HG03108 (cell line): ENCODE data around the gene FGGY.
A peak's percentile ranks its signal among the peaks of the same experiment; 100 is the strongest.
"Not testable (repeated sequence)": the region's sequence is repeated elsewhere in the genome, so short reads cannot be mapped to it uniquely, and the experiment has no call there.

Experiments
- ATAC-seq: cut with Tn5 transposase; IDR thresholded peaks from one replicate; pipeline ENCODE4 v1.9.1; 2021; ENCODE audit warnings: moderate library complexity; ENCODE audit not compliant: unreplicated experiment

Gene FGGY

GRCh38 chr1:59564192-59564891 is 267.4 kb downstream of the FGGY start:
- ATAC-seq: no peak

DNA sequence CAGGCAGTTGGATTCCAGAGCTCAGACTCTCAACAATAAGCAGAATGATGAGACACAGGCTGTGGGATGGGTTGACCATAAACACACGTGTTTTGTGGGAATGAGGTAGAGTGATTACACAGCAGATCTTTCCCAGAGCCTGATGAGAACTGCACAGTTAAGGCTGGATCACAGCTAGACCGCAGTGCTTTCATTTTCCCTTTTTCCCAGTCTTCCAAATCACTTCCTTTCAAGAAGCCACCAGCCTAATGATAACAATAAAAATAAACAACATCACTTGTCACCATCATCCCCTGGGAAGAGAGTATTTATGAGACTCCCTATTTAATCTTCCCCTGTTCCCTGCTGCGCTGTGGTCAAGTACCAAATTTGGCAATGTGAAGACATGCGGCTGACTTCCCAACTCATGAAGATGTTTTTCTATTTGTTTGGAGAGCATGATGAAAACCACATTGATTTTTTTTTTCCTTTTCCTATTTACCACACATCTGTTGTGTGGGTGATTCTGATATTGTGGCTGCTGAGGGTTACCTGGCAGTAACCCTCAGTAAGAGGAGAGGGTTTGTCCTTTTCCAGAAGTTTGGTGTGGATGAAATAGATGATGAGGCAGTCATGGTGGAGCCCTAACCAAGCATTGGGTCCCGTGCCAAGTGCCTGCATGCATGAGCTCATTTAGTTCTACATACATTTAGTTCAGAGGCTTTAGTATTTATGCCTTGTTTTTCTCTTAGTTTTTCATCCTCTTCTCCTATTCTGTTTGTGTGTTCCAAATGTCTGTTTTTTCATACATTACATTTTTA is 268.9 kb downstream of the FGGY start:
- ATAC-seq: no peak

DNA sequence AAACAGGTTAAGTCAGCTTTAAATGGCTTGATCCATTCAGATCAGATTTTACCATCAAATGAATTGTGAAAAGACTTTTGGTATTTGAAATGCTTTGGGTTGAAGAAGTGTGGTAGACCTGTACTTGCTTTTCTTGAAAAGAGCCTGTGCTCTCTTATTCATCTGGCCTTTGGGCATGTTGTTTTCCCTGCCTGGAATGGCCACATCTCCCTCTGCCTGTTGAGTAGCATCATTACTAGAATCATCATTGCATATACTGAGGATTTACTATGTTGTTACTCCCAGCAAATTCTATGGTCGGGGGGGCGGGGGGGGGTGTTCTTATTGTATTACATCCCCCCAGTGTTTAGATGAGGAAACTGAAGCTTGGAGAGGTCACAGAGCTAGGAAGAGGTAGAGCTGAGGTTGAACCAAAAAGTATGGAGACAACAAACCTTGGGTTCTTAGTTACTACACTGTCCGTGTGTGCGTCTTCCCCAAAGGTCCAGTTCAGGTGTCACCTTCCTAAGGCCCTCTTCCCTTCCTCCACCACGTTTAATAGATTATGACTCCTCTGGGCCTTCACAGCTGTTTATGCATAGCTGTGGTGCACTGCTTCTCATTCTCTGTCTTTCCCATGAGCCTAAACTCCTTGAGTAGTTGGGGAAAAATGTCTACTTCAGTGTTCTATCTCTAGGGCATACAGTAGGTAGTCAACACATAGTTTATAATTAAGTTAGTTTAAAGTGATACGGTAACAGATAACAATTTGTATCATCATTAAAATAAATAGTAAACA is 271.5 kb downstream of the FGGY start:
- ATAC-seq: no peak

- no peak for ATAC-seq
Observed at GRCh38 chr1:59569198-59569597, 272.3 kb downstream of the FGGY start.

DNA sequence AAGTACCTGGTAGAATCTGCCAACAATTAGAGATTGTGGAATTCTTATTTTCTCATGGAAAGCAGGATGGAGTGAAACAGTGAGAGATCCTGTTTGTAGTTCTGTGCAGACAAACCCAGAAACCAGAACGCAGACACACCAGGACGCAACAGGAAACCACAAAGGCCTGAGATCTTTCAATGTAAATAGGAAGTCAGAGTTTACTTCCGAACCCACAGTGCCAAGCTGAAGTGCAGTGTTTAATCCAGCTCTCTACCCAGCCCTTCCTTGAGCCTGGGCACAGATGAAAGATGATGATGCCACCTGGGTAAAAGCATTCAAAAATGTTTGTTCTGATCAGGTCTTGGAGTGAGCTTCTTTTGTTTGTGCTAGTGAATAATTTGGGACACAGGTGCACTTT is 273.6 kb downstream of the FGGY start:
- ATAC-seq: peak; percentile 88

GRCh38 chr1:59574085-59574484 is 277.2 kb downstream of the FGGY start:
- ATAC-seq: no peak

GRCh38 chr1:59577774-59578173 is 280.9 kb downstream of the FGGY start:
- ATAC-seq: no peak

- no peak for ATAC-seq
Observed at GRCh38 chr1:59579222-59579621, 282.3 kb downstream of the FGGY start.

DNA sequence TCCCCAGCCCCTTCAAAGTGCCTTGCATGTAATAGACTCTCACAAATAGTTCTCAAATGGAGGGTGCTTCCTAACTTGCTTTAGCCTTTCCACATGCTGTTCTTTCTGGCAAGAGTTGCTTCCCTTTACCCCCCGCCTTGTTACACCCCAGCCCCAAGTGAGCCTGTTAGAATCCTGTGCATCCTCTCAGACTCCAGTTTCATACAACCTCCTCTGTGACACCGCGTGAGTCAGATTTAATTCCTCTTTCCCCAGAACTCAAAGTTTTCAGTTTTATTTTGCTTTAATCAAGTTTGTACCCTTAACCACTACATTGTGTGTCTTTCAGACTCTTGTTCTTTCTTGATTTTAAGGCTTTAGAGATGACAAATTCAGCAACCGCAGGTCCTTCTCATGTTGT is 283.4 kb downstream of the FGGY start:
- no peak for ATAC-seq

DNA sequence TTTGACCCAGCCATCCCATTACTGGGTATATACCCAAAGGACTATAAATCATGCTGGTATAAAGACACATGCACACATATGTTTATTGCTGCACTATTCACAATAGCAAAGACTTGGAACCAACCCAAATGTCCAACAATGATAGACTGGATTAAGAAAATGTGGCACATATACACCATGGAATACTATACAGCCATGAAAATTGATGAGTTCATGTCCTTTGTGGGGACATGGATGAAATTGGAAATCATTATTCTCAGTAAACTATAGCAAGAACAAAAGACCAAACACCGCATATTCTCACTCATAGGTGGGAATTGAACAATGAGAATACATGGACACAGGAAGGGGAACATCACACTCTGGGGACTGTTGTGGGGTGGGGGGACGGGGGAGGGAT is 295.5 kb downstream of the FGGY start:
- ATAC-seq: not testable (repeated sequence)

GRCh38 chr1:59592924-59593323 is 296.0 kb downstream of the FGGY start:
- peak; percentile 58 for ATAC-seq

GRCh38 chr1:59593798-59594790 is 297.2 kb downstream of the FGGY start:
- no peak for ATAC-seq

DNA sequence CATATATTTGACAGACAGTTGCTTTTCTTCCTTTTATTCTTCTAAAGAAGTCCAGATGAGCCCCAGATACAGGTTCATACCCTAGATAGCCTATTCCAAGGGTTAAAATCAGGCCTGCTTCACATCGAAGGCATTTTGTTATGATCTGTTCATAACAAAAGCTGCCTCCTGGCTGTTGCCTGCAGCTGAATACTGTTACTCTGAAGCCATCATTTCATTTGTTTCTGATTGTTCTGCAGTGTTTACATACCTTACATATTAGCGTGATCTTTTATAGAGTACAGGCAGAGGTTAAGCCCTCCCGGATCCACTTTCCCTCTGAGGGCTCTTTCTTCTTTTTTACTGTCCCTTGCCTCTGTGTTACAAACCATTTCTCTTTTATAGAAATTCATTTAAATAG is 298.9 kb downstream of the FGGY start:
- ATAC-seq: no peak

- ATAC-seq: no peak
Observed at GRCh38 chr1:59596432-59596831, 299.5 kb downstream of the FGGY start.

GRCh38 chr1:59596956-59597355 is 300.1 kb downstream of the FGGY start:
- ATAC-seq: no peak

- no peak for ATAC-seq
Observed at GRCh38 chr1:59597420-59598119, 300.7 kb downstream of the FGGY start.

GRCh38 chr1:59598120-59598440 is 301.2 kb downstream of the FGGY start:
- no peak for ATAC-seq

GRCh38 chr1:59601041-59601441 is 304.1 kb downstream of the FGGY start:
- ATAC-seq: no peak

DNA sequence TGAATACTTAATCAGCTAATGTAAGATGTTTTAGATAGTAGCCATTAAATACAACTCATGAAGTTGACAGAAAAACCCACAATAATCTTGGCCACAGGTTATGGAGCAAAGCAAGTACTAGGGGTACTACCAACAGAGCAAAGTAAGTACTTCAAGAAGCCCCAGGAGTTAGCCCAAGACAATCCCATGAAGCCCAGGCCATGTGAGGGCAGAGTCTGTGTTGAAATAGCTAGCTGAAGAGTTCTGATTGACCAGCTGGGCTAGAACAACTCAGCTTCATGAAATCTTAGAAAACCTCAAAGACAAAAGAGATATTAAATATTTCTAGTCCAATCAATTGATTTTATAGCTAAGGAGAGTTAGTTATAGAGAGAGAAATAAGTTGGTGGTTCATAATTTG is 304.9 kb downstream of the FGGY start:
- no peak for ATAC-seq

GRCh38 chr1:59604191-59604590 is 307.3 kb downstream of the FGGY start:
- no peak for ATAC-seq
